CD14-positive monocyte (primary cell): Measurements from ENCODE around the gene GPR132. TPM values are rescaled to one million over a fixed set of nuclear protein-coding genes. Genes with fewer than 3 reads are reported as not detected.

Experiments used
- DNase-seq, 3 donors: peaks; one replicate each; pipeline ENCODE4 v3.0.0-alpha.2; 2011 to 2022
- H2AFZ ChIP-seq: 2 replicates; pipeline ENCODE4 v1.6.0; 2012; ENCODE audit warnings: mild to moderate bottlenecking, low read depth, low read length, inconsistent platforms; ENCODE audit not compliant: insufficient read depth, poor library complexity, severe bottlenecking
- H3K27ac ChIP-seq, 2 donors: 1 replicate in 1 of 2; 2 replicates in 1 of 2; pipeline ENCODE4 v1.5.1; 2012 to 2013; ENCODE audit warnings: low read length in 2 of 2, control low read depth in 1 of 2, inconsistent platforms in 1 of 2, low read depth in 1 of 2, mild to moderate bottlenecking in 1 of 2
- H3K27me3 ChIP-seq, 2 donors: one replicate each; pipeline versions ENCODE4 v1.6.0 to v1.6.1; 2011 to 2013; ENCODE audit warnings: low read length in 2 of 2; ENCODE audit not compliant: control insufficient read depth in 2 of 2, insufficient read depth in 2 of 2
- H3K36me3 ChIP-seq, 2 donors: replicated peaks in 1 of 2; 1 replicate in 1 of 2; 2 replicates in 1 of 2; pipeline versions ENCODE4 v1.5.1 to v1.6.1; 2012 to 2013; ENCODE audit warnings: low read length in 2 of 2, control low read depth in 1 of 2, inconsistent platforms in 1 of 2, mild to moderate bottlenecking in 1 of 2; ENCODE audit not compliant: insufficient read depth in 2 of 2, control insufficient read depth in 1 of 2
- H3K4me1 ChIP-seq, 2 donors: 1 replicate in 1 of 2; 2 replicates in 1 of 2; pipeline versions ENCODE4 v1.5.1 to v1.6.1; 2012 to 2013; ENCODE audit warnings: low read length in 2 of 2, control low read depth in 1 of 2, inconsistent platforms in 1 of 2, mild to moderate bottlenecking in 1 of 2, moderate library complexity in 1 of 2; ENCODE audit not compliant: insufficient read depth in 2 of 2, control insufficient read depth in 1 of 2
- H3K4me2 ChIP-seq: replicated peaks from 2 replicates; pipeline ENCODE3; 2012; ENCODE audit warnings: low read length, moderate library complexity, mild to moderate bottlenecking; ENCODE audit not compliant: poor library complexity, severe bottlenecking; ENCODE audit errors: extremely low read depth
- H3K4me3 ChIP-seq, 3 experiments: fragments of 200-600 bp in 1 of 3; sonication (generic) in 1 of 3; replicated peaks in 1 of 3; 1 replicate in 2 of 3; 2 replicates in 1 of 3; pipeline ENCODE4 v1.5.1; 2011 to 2013; ENCODE audit warnings: low read length in 3 of 3, mild to moderate bottlenecking in 3 of 3, control low read depth in 2 of 3, low read depth in 2 of 3, inconsistent platforms in 1 of 3, moderate library complexity in 1 of 3
- H3K79me2 ChIP-seq: 2 replicates; pipeline ENCODE4 v1.6.0; 2012; ENCODE audit warnings: mild to moderate bottlenecking, control low read depth, inconsistent platforms, low read length, moderate library complexity; ENCODE audit not compliant: insufficient read depth
- H3K9ac ChIP-seq: 2 replicates; pipeline ENCODE4 v1.6.0; 2017; ENCODE audit warnings: low read length, mild to moderate bottlenecking; ENCODE audit not compliant: insufficient read depth, poor library complexity, severe bottlenecking
- H3K9me3 ChIP-seq, 2 donors: replicated peaks in 1 of 2; 1 replicate in 1 of 2; 2 replicates in 1 of 2; pipeline versions ENCODE4 v1.5.1 to v1.6.1; 2012 to 2013; ENCODE audit warnings: low read length in 2 of 2, control low read depth in 1 of 2; ENCODE audit not compliant: control insufficient read depth in 1 of 2, insufficient read depth in 1 of 2
- H4K20me1 ChIP-seq: 2 replicates; pipeline ENCODE4 v1.6.0; 2012; ENCODE audit warnings: mild to moderate bottlenecking, low read length, control low read depth, moderate library complexity; ENCODE audit not compliant: insufficient read depth
- H3K27ac Mint-ChIP-seq, 7 donors: one replicate each; pipeline ENCODE4 v1.8.0; 2020; ENCODE audit warnings: mild to moderate bottlenecking in 7 of 7, mixed read lengths in 7 of 7, moderate library complexity in 6 of 7, inconsistent platforms in 2 of 7
- H3K27me3 Mint-ChIP-seq, 3 donors: one replicate each; pipeline ENCODE4 v1.8.0; 2021 to 2022; ENCODE audit warnings: low read depth in 3 of 3, mild to moderate bottlenecking in 3 of 3, mixed read lengths in 3 of 3, moderate library complexity in 3 of 3, inconsistent platforms in 1 of 3
- H3K36me3 Mint-ChIP-seq, 2 donors: one replicate each; pipeline ENCODE4 v1.8.0; 2020; ENCODE audit warnings: mixed read lengths in 2 of 2, inconsistent platforms in 1 of 2, mild to moderate bottlenecking in 1 of 2
- H3K4me1 Mint-ChIP-seq: one replicate; pipeline ENCODE4 v1.8.0; 2020; ENCODE audit warnings: mild to moderate bottlenecking, mixed read lengths
- H3K4me3 Mint-ChIP-seq, 2 donors: one replicate each; pipeline ENCODE4 v1.8.0; 2020; ENCODE audit warnings: mild to moderate bottlenecking in 2 of 2, mixed read lengths in 2 of 2, moderate library complexity in 1 of 2
- H3K9me3 Mint-ChIP-seq, 7 donors: one replicate each; pipeline ENCODE4 v1.8.0; 2020 to 2022; ENCODE audit warnings: mixed read lengths in 7 of 7, mild to moderate bottlenecking in 6 of 7, moderate library complexity in 6 of 7, inconsistent platforms in 2 of 7
- WGBS: methylation state at CpG from one replicate; pipeline ENCODE4 v1.1.5; 2013; ENCODE audit warnings: missing lambda C conversion rate; ENCODE audit not compliant: insufficient coverage; 5-methylcytosine and 5-hydroxymethylcytosine counted together
- intact Hi-C, 2 donors: fragments of 100-400 bp; cut with micrococcal nuclease; formaldehyde crosslinking; loops; one replicate each; pipeline versions ENCODE4 v1.15.0 to v1.15.1; 2023
- polyA plus RNA-seq, 3 donors: library from polyadenylated mRNA; depleted of rRNA in 1 of 3; unstranded in 2 of 3; stranded (reverse) in 1 of 3; fragments of 300-500 nt in 2 of 3; fragments of >200 nt in 1 of 3; fragmentation: Illumina TruSeq in 2 of 3; gene quantifications; 1 replicate in 2 of 3; 2 replicates in 1 of 3; pipeline ENCODE4 v1.2.3, GENCODE V29; 2012 to 2021
- TF ChIP-seq, protein P1 (sequence below): fragments of 200-600 bp; IDR thresholded peaks from one replicate; pipeline ENCODE4 v1.8.0; 2022; ENCODE audit warnings: antibody characterized with exemption, mild to moderate bottlenecking

GPR132 gene
- polyA plus RNA-seq, 3 donors: 6.3 to 19.0 (median 13.0) TPM

DNA sequence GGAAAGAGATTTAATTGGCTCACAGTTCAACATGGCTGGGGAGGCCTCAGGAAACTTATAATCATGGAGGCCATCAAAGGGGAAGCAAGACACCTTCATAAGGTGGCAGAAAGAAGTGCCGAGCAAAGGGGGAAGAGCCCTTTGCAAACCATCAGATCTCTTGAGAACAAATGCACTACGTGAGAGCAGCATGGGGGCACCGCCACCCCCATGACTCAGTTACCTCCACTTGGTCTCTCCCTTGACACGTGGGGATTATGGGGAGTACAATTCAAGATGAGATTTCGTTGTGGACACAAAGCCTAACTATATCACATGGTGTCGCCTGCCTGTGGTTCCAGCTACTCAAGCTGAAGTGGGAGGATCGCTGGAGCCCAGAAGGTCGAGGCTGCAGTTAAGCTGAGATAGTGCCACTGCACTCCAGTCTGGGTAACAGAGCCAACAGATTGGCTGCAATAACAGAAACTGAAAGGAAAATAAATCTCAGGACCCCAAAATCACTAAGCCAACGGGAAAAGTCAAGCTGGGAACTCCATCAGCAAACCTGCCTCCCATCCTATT lies 34.3 kb downstream of the GPR132 start:
- peaks cover 32% of the 10 kb centered on the region for H3K4me1 Mint-ChIP-seq
- 100% methylated on average over 3 of the region's 9 CpGs for WGBS
- H3K27ac Mint-ChIP-seq: peak overlapping the region in 1 of 7 donors; percentile 46

DNA sequence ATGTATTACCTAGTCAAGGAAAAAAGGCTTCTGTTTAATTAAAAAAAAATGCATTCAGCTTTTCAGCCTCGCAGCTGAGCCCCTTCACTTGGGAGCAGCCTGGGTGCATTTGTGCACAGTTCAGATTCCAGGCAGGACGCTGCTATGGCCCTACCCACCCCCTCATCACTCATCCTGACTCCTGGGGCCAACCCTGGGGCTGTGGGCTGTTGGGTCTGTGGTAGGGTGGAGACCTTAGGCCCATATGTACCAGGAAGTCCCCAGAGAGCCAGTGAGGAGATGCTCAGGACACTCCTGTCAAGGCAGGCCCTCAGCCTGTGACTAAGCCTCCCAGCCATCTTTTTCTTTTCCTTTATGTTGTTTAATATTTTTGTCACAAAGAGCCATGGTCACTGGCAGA lies 35.0 kb downstream of the GPR132 start:
- H3K27me3 ChIP-seq: no peaks in the 10 kb centered on the region
- H2AFZ ChIP-seq: no peak overlapping the region
- TF ChIP-seq, protein P1, sequence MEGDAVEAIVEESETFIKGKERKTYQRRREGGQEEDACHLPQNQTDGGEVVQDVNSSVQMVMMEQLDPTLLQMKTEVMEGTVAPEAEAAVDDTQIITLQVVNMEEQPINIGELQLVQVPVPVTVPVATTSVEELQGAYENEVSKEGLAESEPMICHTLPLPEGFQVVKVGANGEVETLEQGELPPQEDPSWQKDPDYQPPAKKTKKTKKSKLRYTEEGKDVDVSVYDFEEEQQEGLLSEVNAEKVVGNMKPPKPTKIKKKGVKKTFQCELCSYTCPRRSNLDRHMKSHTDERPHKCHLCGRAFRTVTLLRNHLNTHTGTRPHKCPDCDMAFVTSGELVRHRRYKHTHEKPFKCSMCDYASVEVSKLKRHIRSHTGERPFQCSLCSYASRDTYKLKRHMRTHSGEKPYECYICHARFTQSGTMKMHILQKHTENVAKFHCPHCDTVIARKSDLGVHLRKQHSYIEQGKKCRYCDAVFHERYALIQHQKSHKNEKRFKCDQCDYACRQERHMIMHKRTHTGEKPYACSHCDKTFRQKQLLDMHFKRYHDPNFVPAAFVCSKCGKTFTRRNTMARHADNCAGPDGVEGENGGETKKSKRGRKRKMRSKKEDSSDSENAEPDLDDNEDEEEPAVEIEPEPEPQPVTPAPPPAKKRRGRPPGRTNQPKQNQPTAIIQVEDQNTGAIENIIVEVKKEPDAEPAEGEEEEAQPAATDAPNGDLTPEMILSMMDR: no peak
- no peak for DNase-seq
- no peak overlapping the region for H3K4me3 ChIP-seq
- H3K9me3 ChIP-seq: no peaks in the 10 kb centered on the region
- no peak overlapping the region for H3K4me2 ChIP-seq
- Mint-ChIP-seq H3K4me3 (no peak overlapping the region), H3K27ac (peak overlapping the region in 1 of 7 donors; percentile 52), H3K4me1 (peaks cover 39% of the 10 kb centered on the region), H3K36me3 (peaks cover 10 to 12% of the 10 kb centered on the region in 2 donors), H3K9me3 (peaks cover 2 to 11% (median 3%) of the 10 kb centered on the region in 7 donors), H3K27me3 (peaks cover under 1 to 7% (median 1%) of the 10 kb centered on the region in 3 donors)
- peaks cover 43 to 47% of the 10 kb centered on the region in 2 donors for H3K4me1 ChIP-seq
- no peak overlapping the region for H3K9ac ChIP-seq
- no peaks in the 10 kb centered on the region for H3K36me3 ChIP-seq
- WGBS: no CpG with 5 or more reads among the region's 2 CpGs
- no peaks in the 10 kb centered on the region for H3K79me2 ChIP-seq
- H3K27ac ChIP-seq: no peak overlapping the region
- intact Hi-C loops: no loop called here
- H4K20me1 ChIP-seq: no peaks in the 10 kb centered on the region

More for the DNA sequence above, 34.3 kb downstream of the GPR132 start:
- no peaks in the 10 kb centered on the region for H3K9me3 ChIP-seq
- intact Hi-C loops: no loop called here
- H3K4me2 ChIP-seq: no peak overlapping the region
- peaks cover 0 to 7% (median 1%) of the 10 kb centered on the region in 3 donors for H3K27me3 Mint-ChIP-seq
- peaks cover 10 to 12% of the 10 kb centered on the region in 2 donors for H3K36me3 Mint-ChIP-seq
- H3K79me2 ChIP-seq: no peaks in the 10 kb centered on the region
- no peak overlapping the region for H3K9ac ChIP-seq
- H4K20me1 ChIP-seq: no peaks in the 10 kb centered on the region
- no peak overlapping the region for H3K4me3 ChIP-seq
- H3K4me3 Mint-ChIP-seq: peak overlapping the region in 1 of 2 donors; percentile 53
- H3K27ac ChIP-seq: no peak overlapping the region
- no peaks in the 10 kb centered on the region for H3K36me3 ChIP-seq
- H3K27me3 ChIP-seq: no peaks in the 10 kb centered on the region
- no peak overlapping the region for H2AFZ ChIP-seq
- no peak for DNase-seq
- TF ChIP-seq, protein P1: no peak
- peaks cover 2 to 11% (median 3%) of the 10 kb centered on the region in 7 donors for H3K9me3 Mint-ChIP-seq
- H3K4me1 ChIP-seq: peaks cover 36 to 40% of the 10 kb centered on the region in 2 donors
